ENCODE data around the gene NECAP2. TPM values are rescaled to one million over a fixed set of nuclear protein-coding genes. Genes with fewer than 3 reads are reported as not detected.

Gene NECAP2
- total RNA-seq (2014; rRNA removed; shearing (Covaris generic)) = 81.4 and 107 TPM in 2 replicates

- in situ Hi-C loops (cut with HindIII; ENCODE audit: low sequenced_read_pairs) = no loop called here
- DNase-seq (ENCODE audit: low spot score) = peak; percentile 91
Observed at GRCh38 chr1:16440470-16441281, at the start of gene NECAP2. NECAP2 (plus strand) TSS chr1:16440724; CDS start chr1:16440762, 38 bp downstream.

- DNase-seq (ENCODE audit: low spot score) = no peak
- in situ Hi-C loops (cut with HindIII; ENCODE audit: low sequenced_read_pairs) = no loop called here
Observed at GRCh38 chr1:16391411-16391810, 49.1 kb upstream of the NECAP2 start.

GRCh38 chr1:16392740-16393569 lies 47.6 kb upstream of the NECAP2 start:
- DNase-seq (ENCODE audit: low spot score) = peak; percentile 34
- in situ Hi-C loops (cut with HindIII; ENCODE audit: low sequenced_read_pairs) = no loop called here

GRCh38 chr1:16393570-16394521 lies 46.7 kb upstream of the NECAP2 start:
- in situ Hi-C loops (cut with HindIII; ENCODE audit: low sequenced_read_pairs) = no loop called here
- peak; percentile 97 for DNase-seq (ENCODE audit: low spot score)

GRCh38 chr1:16394977-16395376 lies 45.5 kb upstream of the NECAP2 start:
- no peak for DNase-seq (ENCODE audit: low spot score)
- in situ Hi-C loops (cut with HindIII; ENCODE audit: low sequenced_read_pairs) = no loop called here

GRCh38 chr1:16396591-16396990 lies 43.9 kb upstream of the NECAP2 start:
- in situ Hi-C loops (cut with HindIII; ENCODE audit: low sequenced_read_pairs) = no loop called here
- peak; percentile 57 for DNase-seq (ENCODE audit: low spot score)

- no peak for DNase-seq (ENCODE audit: low spot score)
- in situ Hi-C loops (cut with HindIII; ENCODE audit: low sequenced_read_pairs) = no loop called here
Observed at GRCh38 chr1:16397120-16397519, 43.4 kb upstream of the NECAP2 start.

GRCh38 chr1:16398371-16398953 lies 42.1 kb upstream of the NECAP2 start:
- DNase-seq (ENCODE audit: low spot score) = no peak
- in situ Hi-C loops (cut with HindIII; ENCODE audit: low sequenced_read_pairs) = no loop called here

GRCh38 chr1:16402742-16403141 lies 37.8 kb upstream of the NECAP2 start:
- in situ Hi-C loops (cut with HindIII; ENCODE audit: low sequenced_read_pairs) = no loop called here
- DNase-seq (ENCODE audit: low spot score) = no peak

- DNase-seq (ENCODE audit: low spot score) = no peak
- in situ Hi-C loops (cut with HindIII; ENCODE audit: low sequenced_read_pairs) = no loop called here
Observed at GRCh38 chr1:16405441-16405840, 35.1 kb upstream of the NECAP2 start.

GRCh38 chr1:16406868-16407267 lies 33.7 kb upstream of the NECAP2 start:
- in situ Hi-C loops (cut with HindIII; ENCODE audit: low sequenced_read_pairs) = no loop called here
- no peak for DNase-seq (ENCODE audit: low spot score)

- in situ Hi-C loops (cut with HindIII; ENCODE audit: low sequenced_read_pairs) = no loop called here
- DNase-seq (ENCODE audit: low spot score) = no peak
Observed at GRCh38 chr1:16409536-16410152, 30.9 kb upstream of the NECAP2 start.

GRCh38 chr1:16410803-16411202 lies 29.7 kb upstream of the NECAP2 start:
- in situ Hi-C loops (cut with HindIII; ENCODE audit: low sequenced_read_pairs) = no loop called here
- no peak for DNase-seq (ENCODE audit: low spot score)

- DNase-seq (ENCODE audit: low spot score) = no peak
- in situ Hi-C loops (cut with HindIII; ENCODE audit: low sequenced_read_pairs) = no loop called here
Observed at GRCh38 chr1:16413191-16413590, 27.3 kb upstream of the NECAP2 start.

- DNase-seq (ENCODE audit: low spot score) = no peak
- in situ Hi-C loops (cut with HindIII; ENCODE audit: low sequenced_read_pairs) = no loop called here
Observed at GRCh38 chr1:16418823-16419425, 21.6 kb upstream of the NECAP2 start.

- no peak for DNase-seq (ENCODE audit: low spot score)
- in situ Hi-C loops (cut with HindIII; ENCODE audit: low sequenced_read_pairs) = no loop called here
Observed at GRCh38 chr1:16420424-16421118, 20.0 kb upstream of the NECAP2 start.

GRCh38 chr1:16421201-16421600 lies 19.3 kb upstream of the NECAP2 start:
- in situ Hi-C loops (cut with HindIII; ENCODE audit: low sequenced_read_pairs) = no loop called here

GRCh38 chr1:16422041-16422440 lies 18.5 kb upstream of the NECAP2 start:
- in situ Hi-C loops (cut with HindIII; ENCODE audit: low sequenced_read_pairs) = no loop called here
- no peak for DNase-seq (ENCODE audit: low spot score)

More at GRCh38 chr1:16421201-16421600, 19.3 kb upstream of the NECAP2 start:
- no peak for DNase-seq (ENCODE audit: low spot score)

Measured in G401 (cell line).